Hepatocyte (in vitro differentiated cells): Measurements from ENCODE around the gene XRCC2.

Source experiments
- CTCF ChIP-seq: fragments of 200-600 bp; sonication (generic); IDR thresholded peaks from 2 replicates; pipeline ENCODE4 v1.5.1; 2016; ENCODE audit warnings: antibody characterized with exemption, mild to moderate bottlenecking; ENCODE audit not compliant: poor library complexity
- EZH2 ChIP-seq: fragments of 200-600 bp; sonication (generic); IDR thresholded peaks from 2 replicates; pipeline ENCODE4 v1.6.1; 2016; ENCODE audit warnings: antibody characterized with exemption, mild to moderate bottlenecking, borderline replicate concordance
- EZH2phosphoT487 ChIP-seq: fragments of 200-600 bp; sonication (generic); IDR thresholded peaks from one replicate; pipeline ENCODE4 v1.6.1; 2018; ENCODE audit warnings: antibody characterized with exemption, mild to moderate bottlenecking, low read depth, moderate library complexity; ENCODE audit not compliant: unreplicated experiment, severe bottlenecking

- TF ChIP-seq CTCF (no peak), EZH2 (no peak), EZH2phosphoT487 (no peak)
Measured at GRCh38 chr7:152637920-152638580, 37.9 kb downstream of the XRCC2 start.
